ENCODE measurements around the gene MYCBPAP.

Gene MYCBPAP

DNA sequence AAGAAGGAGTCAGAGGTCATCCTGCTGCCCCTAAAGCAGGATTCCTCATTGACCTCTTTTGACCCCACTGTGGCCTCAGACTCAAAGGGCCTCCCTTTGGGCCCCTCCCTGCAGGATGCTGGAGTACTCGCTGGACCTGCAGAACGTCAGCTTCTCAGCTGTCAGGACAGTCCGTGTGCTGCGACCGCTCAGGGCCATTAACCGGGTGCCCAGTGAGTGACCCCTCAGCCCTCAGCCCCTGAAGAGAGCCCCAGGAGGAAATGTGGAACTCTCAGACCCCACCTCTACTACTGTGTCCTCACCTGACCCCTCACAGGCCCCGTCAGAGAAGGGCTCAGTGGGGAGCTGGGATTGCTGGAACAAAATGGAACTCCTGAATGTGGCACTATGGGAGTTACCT lies 61.4 kb downstream of the MYCBPAP start:
- Histone ChIP-seq H3K27ac (ENCODE audit: low read depth, low read length) (no peak overlapping the region), H3K27me3 (ENCODE audit: control insufficient read depth in 1 of 2, insufficient read depth in 2 of 2, low read length in 2 of 2) (peaks cover 22 to 24% of the 10 kb centered on the region in 2 donors)

DNA sequence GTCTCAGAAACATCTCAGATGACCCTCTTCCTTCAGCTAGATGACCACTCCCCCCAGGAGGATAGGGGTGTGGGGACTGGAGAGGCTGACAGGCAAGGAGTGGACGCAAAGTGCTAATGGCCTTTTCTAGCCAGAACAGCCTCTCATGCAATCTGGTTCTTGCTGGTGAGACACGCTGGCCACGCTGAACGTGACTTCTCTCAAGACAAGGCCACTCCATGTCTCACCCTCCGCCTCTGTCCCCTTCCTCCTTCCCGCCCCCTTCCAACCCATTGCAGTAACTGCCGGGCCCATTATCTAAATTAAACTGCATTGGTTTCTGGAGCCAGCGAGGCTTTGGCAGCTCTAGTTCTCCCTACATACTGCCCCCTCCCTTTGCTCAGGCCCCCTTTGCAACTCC lies 61.8 kb downstream of the MYCBPAP start:
- Histone ChIP-seq H3K27ac (ENCODE audit: low read depth, low read length) (no peak overlapping the region), H3K36me3 (ENCODE audit: control insufficient read depth in 1 of 2, insufficient read depth in 2 of 2, low read length in 2 of 2) (no peaks in the 10 kb centered on the region), H3K27me3 (ENCODE audit: control insufficient read depth in 1 of 2, insufficient read depth in 2 of 2, low read length in 2 of 2) (peaks cover 21 to 22% of the 10 kb centered on the region in 2 donors), H3K9ac (ENCODE audit: low read depth in 1 of 2, low read length in 2 of 2) (no peak overlapping the region), H3K4me1 (ENCODE audit: control insufficient read depth in 1 of 2, insufficient read depth in 2 of 2, low read length in 2 of 2) (no peaks in the 10 kb centered on the region), H3K9me3 (ENCODE audit: control insufficient read depth in 1 of 2, low read length in 2 of 2) (no peaks in the 10 kb centered on the region), H3K4me3 (ENCODE audit: low read depth in 1 of 2, low read length in 2 of 2) (no peak overlapping the region)

More for the DNA sequence above, 61.4 kb downstream of the MYCBPAP start:
- Histone ChIP-seq H3K9me3 (ENCODE audit: control insufficient read depth in 1 of 2, low read length in 2 of 2) (no peaks in the 10 kb centered on the region), H3K4me1 (ENCODE audit: control insufficient read depth in 1 of 2, insufficient read depth in 2 of 2, low read length in 2 of 2) (no peaks in the 10 kb centered on the region), H3K36me3 (ENCODE audit: control insufficient read depth in 1 of 2, insufficient read depth in 2 of 2, low read length in 2 of 2) (no peaks in the 10 kb centered on the region), H3K9ac (ENCODE audit: low read depth in 1 of 2, low read length in 2 of 2) (no peak overlapping the region), H3K4me3 (ENCODE audit: low read depth in 1 of 2, low read length in 2 of 2) (no peak overlapping the region)

DNA sequence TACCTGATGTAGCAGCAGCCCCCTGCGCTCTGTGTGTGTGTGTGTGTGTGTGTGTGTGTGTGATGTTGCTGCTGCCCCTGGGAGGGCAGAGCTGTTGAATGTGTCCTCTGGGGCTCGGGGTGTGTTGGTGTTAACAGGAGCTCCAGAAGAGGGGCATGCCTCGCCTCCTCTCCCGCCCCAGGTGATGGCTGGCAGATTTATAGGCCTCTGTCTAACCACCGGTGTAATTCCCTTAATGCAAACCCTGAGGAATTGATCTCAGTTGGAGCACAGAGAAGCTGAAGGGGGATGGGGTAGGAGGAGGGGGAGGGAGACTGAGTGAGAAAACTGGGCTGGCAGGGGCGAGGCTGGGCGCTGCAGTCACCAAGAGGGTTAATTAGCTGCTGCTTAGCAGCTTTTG lies 62.3 kb downstream of the MYCBPAP start:
- Histone ChIP-seq H3K27ac (ENCODE audit: low read depth, low read length) (no peak overlapping the region), H3K27me3 (ENCODE audit: control insufficient read depth in 1 of 2, insufficient read depth in 2 of 2, low read length in 2 of 2) (peaks cover 20 to 21% of the 10 kb centered on the region in 2 donors), H3K9ac (ENCODE audit: low read depth in 1 of 2, low read length in 2 of 2) (no peak overlapping the region), H3K4me1 (ENCODE audit: control insufficient read depth in 1 of 2, insufficient read depth in 2 of 2, low read length in 2 of 2) (no peaks in the 10 kb centered on the region), H3K9me3 (ENCODE audit: control insufficient read depth in 1 of 2, low read length in 2 of 2) (no peaks in the 10 kb centered on the region), H3K4me3 (ENCODE audit: low read depth in 1 of 2, low read length in 2 of 2) (no peak overlapping the region), H3K36me3 (ENCODE audit: control insufficient read depth in 1 of 2, insufficient read depth in 2 of 2, low read length in 2 of 2) (no peaks in the 10 kb centered on the region)

DNA sequence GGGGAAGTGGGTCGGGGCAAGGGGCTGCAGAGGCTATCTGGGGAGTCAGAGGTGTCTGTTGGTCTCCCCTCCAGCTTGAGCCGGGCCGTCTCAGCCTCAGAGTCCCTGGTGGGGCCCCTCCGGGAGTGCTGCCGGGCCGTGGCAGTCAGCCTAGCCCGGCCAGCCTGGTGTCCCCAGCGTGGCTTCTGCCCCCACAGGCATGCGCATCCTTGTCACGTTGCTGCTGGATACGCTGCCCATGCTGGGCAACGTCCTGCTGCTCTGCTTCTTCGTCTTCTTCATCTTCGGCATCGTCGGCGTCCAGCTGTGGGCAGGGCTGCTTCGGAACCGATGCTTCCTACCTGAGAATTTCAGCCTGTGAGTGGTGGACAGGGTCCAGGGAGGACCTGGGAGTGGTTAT lies 63.4 kb downstream of the MYCBPAP start:
- Histone ChIP-seq H3K9ac (ENCODE audit: low read depth in 1 of 2, low read length in 2 of 2) (no peak overlapping the region), H3K4me1 (ENCODE audit: control insufficient read depth in 1 of 2, insufficient read depth in 2 of 2, low read length in 2 of 2) (no peaks in the 10 kb centered on the region), H3K9me3 (ENCODE audit: control insufficient read depth in 1 of 2, low read length in 2 of 2) (no peaks in the 10 kb centered on the region), H3K27ac (ENCODE audit: low read depth, low read length) (no peak overlapping the region), H3K36me3 (ENCODE audit: control insufficient read depth in 1 of 2, insufficient read depth in 2 of 2, low read length in 2 of 2) (no peaks in the 10 kb centered on the region), H3K4me3 (ENCODE audit: low read depth in 1 of 2, low read length in 2 of 2) (no peak overlapping the region), H3K27me3 (ENCODE audit: control insufficient read depth in 1 of 2, insufficient read depth in 2 of 2, low read length in 2 of 2) (peaks cover 8 to 10% of the 10 kb centered on the region in 2 donors)

DNA sequence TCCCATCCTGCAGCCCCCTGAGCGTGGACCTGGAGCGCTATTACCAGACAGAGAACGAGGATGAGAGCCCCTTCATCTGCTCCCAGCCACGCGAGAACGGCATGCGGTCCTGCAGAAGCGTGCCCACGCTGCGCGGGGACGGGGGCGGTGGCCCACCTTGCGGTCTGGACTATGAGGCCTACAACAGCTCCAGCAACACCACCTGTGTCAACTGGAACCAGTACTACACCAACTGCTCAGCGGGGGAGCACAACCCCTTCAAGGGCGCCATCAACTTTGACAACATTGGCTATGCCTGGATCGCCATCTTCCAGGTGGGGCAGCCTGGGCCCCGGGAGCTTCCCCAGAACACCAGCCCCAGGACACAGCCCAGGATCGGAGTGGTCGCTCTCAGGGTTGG lies 64.3 kb downstream of the MYCBPAP start:
- Histone ChIP-seq H3K27me3 (ENCODE audit: control insufficient read depth in 1 of 2, insufficient read depth in 2 of 2, low read length in 2 of 2) (peaks cover under 1 to 6% of the 10 kb centered on the region in 2 donors), H3K4me1 (ENCODE audit: control insufficient read depth in 1 of 2, insufficient read depth in 2 of 2, low read length in 2 of 2) (no peaks in the 10 kb centered on the region), H3K36me3 (ENCODE audit: control insufficient read depth in 1 of 2, insufficient read depth in 2 of 2, low read length in 2 of 2) (no peaks in the 10 kb centered on the region), H3K9ac (ENCODE audit: low read depth in 1 of 2, low read length in 2 of 2) (no peak overlapping the region), H3K27ac (ENCODE audit: low read depth, low read length) (no peak overlapping the region), H3K9me3 (ENCODE audit: control insufficient read depth in 1 of 2, low read length in 2 of 2) (no peaks in the 10 kb centered on the region), H3K4me3 (ENCODE audit: low read depth in 1 of 2, low read length in 2 of 2) (no peak overlapping the region)

DNA sequence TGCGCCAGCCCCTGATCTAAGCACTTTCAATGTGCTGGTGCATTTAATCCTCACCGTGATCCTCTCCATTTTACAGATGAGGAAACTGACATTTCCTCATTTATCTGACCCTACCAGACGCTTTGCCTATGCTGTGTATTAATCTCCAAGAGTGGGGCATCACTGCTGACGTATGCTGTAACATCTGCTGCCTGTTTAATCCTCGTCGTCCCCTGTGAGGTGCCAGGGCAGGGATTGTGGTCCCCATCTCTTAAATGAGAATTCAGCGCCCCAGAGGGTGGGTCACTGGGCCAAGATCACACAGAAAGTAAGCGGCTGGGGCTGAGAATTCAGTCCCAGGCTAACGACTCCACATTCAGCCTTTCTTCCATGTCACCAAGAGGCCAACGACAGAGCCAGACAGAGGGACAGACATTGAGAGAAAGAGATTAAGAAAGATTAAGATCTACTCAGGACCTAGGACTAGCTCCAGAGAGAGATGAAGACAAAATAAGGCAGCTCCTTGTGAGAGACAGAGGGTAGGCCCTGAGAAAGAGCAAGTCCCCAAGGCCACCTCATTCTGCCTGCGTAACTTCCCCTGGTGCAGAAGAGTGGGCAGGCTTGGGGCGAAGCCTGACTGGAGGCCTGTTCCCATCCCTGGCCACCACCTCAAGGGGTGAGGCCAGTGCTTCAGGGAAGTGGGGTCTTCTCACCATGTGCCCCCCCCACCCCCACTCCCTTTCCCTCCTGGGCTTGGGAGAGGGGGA lies 65.8 kb downstream of the MYCBPAP start:
- Histone ChIP-seq H3K9me3 (ENCODE audit: control insufficient read depth in 1 of 2, low read length in 2 of 2) (no peaks in the 10 kb centered on the region), H3K4me3 (ENCODE audit: low read depth in 1 of 2, low read length in 2 of 2) (no peak overlapping the region), H3K9ac (ENCODE audit: low read depth in 1 of 2, low read length in 2 of 2) (no peak overlapping the region), H3K27me3 (ENCODE audit: control insufficient read depth in 1 of 2, insufficient read depth in 2 of 2, low read length in 2 of 2) (peaks cover 0 to 10% of the 10 kb centered on the region in 2 donors), H3K4me1 (ENCODE audit: control insufficient read depth in 1 of 2, insufficient read depth in 2 of 2, low read length in 2 of 2) (no peaks in the 10 kb centered on the region), H3K36me3 (ENCODE audit: control insufficient read depth in 1 of 2, insufficient read depth in 2 of 2, low read length in 2 of 2) (no peaks in the 10 kb centered on the region), H3K27ac (ENCODE audit: low read depth, low read length) (no peak overlapping the region)

DNA sequence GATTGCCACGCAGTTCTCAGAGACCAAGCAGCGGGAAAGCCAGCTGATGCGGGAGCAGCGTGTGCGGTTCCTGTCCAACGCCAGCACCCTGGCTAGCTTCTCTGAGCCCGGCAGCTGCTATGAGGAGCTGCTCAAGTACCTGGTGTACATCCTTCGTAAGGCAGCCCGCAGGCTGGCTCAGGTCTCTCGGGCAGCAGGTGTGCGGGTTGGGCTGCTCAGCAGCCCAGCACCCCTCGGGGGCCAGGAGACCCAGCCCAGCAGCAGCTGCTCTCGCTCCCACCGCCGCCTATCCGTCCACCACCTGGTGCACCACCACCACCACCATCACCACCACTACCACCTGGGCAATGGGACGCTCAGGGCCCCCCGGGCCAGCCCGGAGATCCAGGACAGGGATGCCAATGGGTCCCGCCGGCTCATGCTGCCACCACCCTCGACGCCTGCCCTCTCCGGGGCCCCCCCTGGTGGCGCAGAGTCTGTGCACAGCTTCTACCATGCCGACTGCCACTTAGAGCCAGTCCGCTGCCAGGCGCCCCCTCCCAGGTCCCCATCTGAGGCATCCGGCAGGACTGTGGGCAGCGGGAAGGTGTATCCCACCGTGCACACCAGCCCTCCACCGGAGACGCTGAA lies 67.5 kb downstream of the MYCBPAP start:
- H3K36me3 ChIP-seq (ENCODE audit: control insufficient read depth in 1 of 2, insufficient read depth in 2 of 2, low read length in 2 of 2): no peaks in the 10 kb centered on the region
- no peak overlapping the region for H3K27ac ChIP-seq (ENCODE audit: low read depth, low read length)
- no peak overlapping the region for H3K4me3 ChIP-seq (ENCODE audit: low read depth in 1 of 2, low read length in 2 of 2)
- peaks cover 0 to 12% of the 10 kb centered on the region in 2 donors for H3K27me3 ChIP-seq (ENCODE audit: control insufficient read depth in 1 of 2, insufficient read depth in 2 of 2, low read length in 2 of 2)
- H3K9ac ChIP-seq (ENCODE audit: low read depth in 1 of 2, low read length in 2 of 2): no peak overlapping the region
- H3K9me3 ChIP-seq (ENCODE audit: control insufficient read depth in 1 of 2, low read length in 2 of 2): no peaks in the 10 kb centered on the region
- no peaks in the 10 kb centered on the region for H3K4me1 ChIP-seq (ENCODE audit: control insufficient read depth in 1 of 2, insufficient read depth in 2 of 2, low read length in 2 of 2)

DNA sequence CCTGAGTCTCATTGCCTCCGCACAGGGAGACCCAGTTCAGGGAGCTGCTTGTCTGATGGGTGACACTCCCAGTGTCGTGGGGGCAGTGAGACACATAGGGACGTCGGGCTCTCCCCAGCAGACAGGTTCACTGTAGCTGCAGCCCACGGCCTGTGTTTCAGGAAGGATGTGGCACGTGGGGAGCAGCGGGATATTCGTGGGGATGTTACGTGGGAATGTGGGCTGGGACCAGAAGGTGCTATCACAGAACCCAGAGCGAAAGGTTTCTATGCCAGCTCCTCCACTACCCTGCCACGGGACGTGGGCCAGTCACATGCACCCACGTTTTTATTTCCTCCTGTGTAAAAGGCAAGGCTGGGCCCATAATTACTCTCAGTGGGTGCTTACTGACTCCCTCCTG lies 68.6 kb downstream of the MYCBPAP start:
- no peaks in the 10 kb centered on the region for H3K9me3 ChIP-seq (ENCODE audit: control insufficient read depth in 1 of 2, low read length in 2 of 2)
- no peaks in the 10 kb centered on the region for H3K4me1 ChIP-seq (ENCODE audit: control insufficient read depth in 1 of 2, insufficient read depth in 2 of 2, low read length in 2 of 2)
- no peak overlapping the region for H3K9ac ChIP-seq (ENCODE audit: low read depth in 1 of 2, low read length in 2 of 2)
- peaks cover 0 to 12% of the 10 kb centered on the region in 2 donors for H3K27me3 ChIP-seq (ENCODE audit: control insufficient read depth in 1 of 2, insufficient read depth in 2 of 2, low read length in 2 of 2)
- H3K4me3 ChIP-seq (ENCODE audit: low read depth in 1 of 2, low read length in 2 of 2): no peak overlapping the region
- no peak overlapping the region for H3K27ac ChIP-seq (ENCODE audit: low read depth, low read length)
- no peaks in the 10 kb centered on the region for H3K36me3 ChIP-seq (ENCODE audit: control insufficient read depth in 1 of 2, insufficient read depth in 2 of 2, low read length in 2 of 2)

DNA sequence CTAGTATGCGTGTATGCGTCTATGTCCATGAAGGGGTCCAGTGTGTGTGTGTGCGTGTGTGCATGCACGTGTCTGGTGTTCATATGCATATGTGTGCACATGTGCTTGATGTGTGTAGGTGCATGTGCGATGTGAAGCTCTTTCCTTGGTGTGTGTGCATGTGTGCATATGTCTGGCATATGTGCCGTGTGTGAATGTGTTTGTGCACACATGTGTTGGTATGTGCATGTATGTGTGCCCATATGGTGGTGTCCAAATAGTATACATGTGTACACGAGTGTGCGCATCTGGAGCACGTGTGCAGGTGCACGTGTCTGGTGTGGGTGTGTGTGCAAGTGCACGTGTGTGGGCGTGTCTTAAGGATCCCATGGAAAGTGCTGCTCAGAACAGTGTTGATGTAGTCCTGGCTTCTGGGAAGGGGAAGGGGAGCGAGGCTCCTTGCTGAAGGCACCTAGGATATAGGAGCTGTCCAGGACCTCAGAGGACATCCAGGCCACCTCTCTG lies 69.3 kb downstream of the MYCBPAP start:
- H3K36me3 ChIP-seq (ENCODE audit: control insufficient read depth in 1 of 2, insufficient read depth in 2 of 2, low read length in 2 of 2): no peaks in the 10 kb centered on the region
- H3K4me1 ChIP-seq (ENCODE audit: control insufficient read depth in 1 of 2, insufficient read depth in 2 of 2, low read length in 2 of 2): no peaks in the 10 kb centered on the region
- H3K9ac ChIP-seq (ENCODE audit: low read depth in 1 of 2, low read length in 2 of 2): no peak overlapping the region
- H3K27ac ChIP-seq (ENCODE audit: low read depth, low read length): no peak overlapping the region
- H3K27me3 ChIP-seq (ENCODE audit: control insufficient read depth in 1 of 2, insufficient read depth in 2 of 2, low read length in 2 of 2): peaks cover 0 to 12% of the 10 kb centered on the region in 2 donors
- H3K4me3 ChIP-seq (ENCODE audit: low read depth in 1 of 2, low read length in 2 of 2): no peak overlapping the region
- H3K9me3 ChIP-seq (ENCODE audit: control insufficient read depth in 1 of 2, low read length in 2 of 2): no peaks in the 10 kb centered on the region

DNA sequence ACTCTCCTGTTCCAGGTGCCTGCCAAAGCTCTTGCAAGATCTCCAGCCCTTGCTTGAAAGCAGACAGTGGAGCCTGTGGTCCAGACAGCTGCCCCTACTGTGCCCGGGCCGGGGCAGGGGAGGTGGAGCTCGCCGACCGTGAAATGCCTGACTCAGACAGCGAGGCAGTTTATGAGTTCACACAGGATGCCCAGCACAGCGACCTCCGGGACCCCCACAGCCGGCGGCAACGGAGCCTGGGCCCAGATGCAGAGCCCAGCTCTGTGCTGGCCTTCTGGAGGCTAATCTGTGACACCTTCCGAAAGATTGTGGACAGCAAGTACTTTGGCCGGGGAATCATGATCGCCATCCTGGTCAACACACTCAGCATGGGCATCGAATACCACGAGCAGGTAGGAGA lies 69.9 kb downstream of the MYCBPAP start:
- Histone ChIP-seq H3K27ac (ENCODE audit: low read depth, low read length) (no peak overlapping the region), H3K36me3 (ENCODE audit: control insufficient read depth in 1 of 2, insufficient read depth in 2 of 2, low read length in 2 of 2) (no peaks in the 10 kb centered on the region), H3K4me1 (ENCODE audit: control insufficient read depth in 1 of 2, insufficient read depth in 2 of 2, low read length in 2 of 2) (no peaks in the 10 kb centered on the region), H3K9ac (ENCODE audit: low read depth in 1 of 2, low read length in 2 of 2) (no peak overlapping the region), H3K9me3 (ENCODE audit: control insufficient read depth in 1 of 2, low read length in 2 of 2) (no peaks in the 10 kb centered on the region), H3K4me3 (ENCODE audit: low read depth in 1 of 2, low read length in 2 of 2) (no peak overlapping the region), H3K27me3 (ENCODE audit: control insufficient read depth in 1 of 2, insufficient read depth in 2 of 2, low read length in 2 of 2) (peaks cover 0 to 12% of the 10 kb centered on the region in 2 donors)
